HG03342 (cell line): ENCODE measurements around the gene DIAPH2.
A peak's percentile ranks its signal among the peaks of the same experiment; 100 is the strongest.

ENCODE experiments used
- ATAC-seq: cut with Tn5 transposase; IDR thresholded peaks from one replicate; pipeline ENCODE4 v1.9.1; 2021; ENCODE audit warnings: mild to moderate bottlenecking, moderate library complexity; ENCODE audit not compliant: unreplicated experiment

Gene DIAPH2

DNA sequence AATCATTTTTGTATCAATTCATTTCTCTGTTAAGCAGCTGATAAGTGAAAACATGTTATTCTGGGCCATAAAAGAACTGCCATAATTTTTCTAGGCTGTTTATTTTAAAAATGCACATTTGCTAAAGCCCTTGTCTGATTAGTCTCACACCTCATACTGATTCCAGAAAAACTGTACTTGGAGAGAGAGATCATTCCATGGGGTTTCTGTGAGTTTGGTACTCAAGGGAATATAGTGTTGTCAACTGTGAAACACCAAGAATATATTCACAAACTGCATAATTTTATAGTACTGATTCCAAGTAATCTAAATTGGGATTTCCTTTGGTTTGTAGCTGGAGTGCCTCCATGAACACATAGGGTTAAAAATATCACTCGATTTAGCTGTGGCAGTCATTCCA lies 746.6 kb downstream of the DIAPH2 start:
- ATAC-seq, result no peak

DNA sequence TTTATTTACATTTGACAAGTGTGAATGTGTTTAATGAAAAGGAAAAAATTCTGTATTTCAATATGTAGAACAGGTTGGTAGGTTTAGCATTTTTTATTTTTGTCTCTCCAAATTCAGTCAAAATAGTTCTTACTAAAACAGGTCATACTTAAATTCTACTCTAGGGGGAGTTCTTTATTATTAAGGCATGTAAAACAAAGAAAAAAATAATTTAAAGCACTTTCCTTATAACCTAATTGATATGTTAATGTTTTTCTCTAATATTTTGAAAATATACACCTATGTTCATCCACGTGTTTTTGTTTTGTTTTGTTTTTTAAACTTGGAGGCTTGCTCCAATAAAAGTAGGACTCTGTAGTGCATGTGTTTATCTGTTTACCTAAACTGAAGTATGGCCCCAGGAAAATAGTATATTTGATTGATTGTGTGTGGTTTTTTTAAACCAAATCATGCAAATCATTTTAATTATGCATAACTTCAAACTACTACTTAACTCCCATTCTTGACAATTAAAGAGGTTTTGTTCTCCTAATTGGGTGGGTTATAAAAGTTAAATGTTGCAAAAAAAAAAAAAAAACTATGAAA lies 761.7 kb downstream of the DIAPH2 start:
- no peak for ATAC-seq

DNA sequence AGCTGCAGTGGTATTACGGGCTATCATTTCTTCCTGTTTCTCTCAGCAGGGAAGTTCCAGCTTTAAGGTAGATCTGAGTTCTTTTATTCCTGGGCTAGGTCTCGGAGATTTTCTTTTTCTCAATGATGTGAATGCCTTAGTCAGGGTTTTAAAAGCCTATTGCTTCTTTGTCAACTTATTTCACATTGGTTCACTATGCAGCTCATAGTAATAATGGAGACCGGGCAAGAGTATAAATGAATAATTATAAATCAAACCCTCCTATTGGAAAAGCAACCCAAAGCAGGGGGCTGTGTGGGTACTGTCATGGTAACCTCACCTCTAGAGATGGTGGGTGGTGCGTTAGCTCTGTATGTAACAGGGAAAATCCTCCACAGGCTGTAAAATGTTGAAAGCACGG lies 762.7 kb downstream of the DIAPH2 start:
- ATAC-seq, result no peak

DNA sequence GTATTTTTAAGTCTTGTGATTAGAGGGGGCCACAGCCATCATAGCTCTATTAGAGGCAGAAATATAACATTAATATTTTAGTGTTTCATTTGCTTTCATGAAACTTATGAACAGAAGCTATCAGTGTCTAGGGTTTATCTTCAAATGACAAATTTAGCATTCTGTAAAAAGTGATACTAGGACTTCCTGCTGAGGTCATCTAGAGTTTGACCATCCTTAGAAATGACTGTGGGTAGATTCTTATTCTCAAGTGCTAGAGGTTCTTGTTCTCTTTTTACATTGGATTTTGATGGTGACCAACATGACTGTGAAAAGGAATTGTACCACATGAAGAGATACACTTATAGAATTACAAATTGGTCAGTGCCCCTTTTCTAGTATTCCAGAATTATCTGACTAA lies 767.6 kb downstream of the DIAPH2 start:
- no peak for ATAC-seq

DNA sequence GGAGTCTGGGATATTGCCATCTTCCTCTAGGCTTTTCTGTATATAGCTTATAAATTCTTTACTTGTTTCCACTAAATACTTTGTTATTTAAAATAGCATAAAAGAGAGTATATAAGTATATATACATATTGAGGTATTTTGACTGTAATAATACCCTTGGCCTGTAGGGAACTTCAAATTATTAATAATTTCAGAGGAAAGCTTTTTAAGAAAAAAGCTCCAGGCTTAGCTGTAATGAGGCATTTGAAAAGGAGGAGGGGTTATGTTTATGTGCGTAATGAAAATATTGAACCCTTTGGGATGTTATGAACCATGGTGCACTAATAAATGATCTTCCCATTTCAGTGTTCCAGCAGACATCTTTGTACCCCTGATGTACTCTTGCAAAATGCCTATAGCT lies 777.1 kb downstream of the DIAPH2 start:
- ATAC-seq, result no peak

DNA sequence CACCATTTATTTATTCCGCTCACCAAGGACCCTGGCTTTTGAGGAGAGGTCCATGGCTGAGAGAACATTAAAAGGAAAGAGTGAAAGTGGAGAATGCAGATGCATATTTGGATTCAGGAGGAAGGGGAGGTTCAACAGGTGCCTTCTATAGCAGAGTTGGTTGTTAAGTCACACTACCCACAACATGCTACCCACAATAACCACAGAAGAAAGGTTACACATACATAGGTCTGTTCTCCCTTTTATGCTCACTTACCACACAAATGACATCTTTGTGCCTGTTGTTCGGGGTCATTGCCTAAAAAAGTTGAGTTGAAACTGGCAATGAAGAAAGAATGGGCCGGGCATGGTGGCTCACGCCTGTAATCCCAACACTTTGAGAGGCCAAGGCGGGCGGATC lies 786.4 kb downstream of the DIAPH2 start:
- no peak for ATAC-seq

DNA sequence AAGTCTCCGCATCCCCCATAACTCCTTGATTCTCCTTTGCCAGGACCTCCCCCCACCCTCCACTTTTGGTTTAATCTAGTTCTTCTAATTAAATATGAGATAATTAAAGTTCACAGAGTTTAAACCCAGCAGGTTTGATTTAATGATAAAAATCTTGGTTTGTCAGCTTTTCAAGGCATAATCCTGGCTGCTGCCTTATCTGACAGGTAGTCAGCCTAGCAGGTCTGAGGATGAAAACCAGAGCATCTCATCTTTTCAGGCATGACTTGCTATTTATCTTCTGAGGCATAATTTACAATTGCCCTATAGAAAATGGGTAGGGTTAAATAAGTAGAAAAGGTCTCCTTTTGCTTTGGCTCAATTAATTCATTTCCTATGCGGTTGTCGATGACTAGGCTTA lies 790.3 kb downstream of the DIAPH2 start:
- no peak for ATAC-seq

DNA sequence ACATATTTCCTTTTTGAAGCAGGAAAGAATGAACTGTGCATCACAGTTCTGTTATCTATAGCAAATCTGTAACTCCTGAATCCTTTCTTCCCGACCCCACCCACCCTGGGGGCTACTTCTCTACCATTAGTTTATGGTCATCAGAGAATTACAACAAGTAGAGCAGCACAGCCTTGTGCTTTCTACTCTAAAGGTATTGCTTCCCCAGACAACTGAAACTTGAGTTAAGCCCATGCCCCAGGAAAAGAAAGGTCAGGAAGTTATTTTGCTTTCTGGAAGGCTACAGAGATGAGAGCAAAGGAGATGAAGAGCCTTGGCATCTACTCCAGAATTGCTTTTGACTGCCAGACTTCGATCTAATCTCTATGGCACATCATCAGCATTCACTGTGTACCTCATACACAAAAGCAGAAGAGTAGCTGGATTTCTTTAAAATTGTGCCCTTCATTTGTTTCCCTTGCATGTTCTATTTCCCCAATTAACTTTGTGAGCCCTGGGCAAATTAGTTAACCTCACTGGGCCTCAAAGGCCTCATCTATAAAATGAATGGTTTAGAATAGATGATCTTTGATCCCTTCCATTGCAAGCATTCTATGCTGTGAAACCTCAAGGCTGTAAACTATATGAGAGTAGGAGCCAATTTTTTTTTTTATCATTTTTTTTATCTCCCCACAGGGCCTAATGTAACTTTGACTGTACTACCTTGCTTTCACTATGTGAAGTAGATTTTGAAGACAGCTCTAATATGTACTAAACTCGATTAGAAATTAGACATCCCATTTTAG lies 794.7 kb downstream of the DIAPH2 start:
- no peak for ATAC-seq

DNA sequence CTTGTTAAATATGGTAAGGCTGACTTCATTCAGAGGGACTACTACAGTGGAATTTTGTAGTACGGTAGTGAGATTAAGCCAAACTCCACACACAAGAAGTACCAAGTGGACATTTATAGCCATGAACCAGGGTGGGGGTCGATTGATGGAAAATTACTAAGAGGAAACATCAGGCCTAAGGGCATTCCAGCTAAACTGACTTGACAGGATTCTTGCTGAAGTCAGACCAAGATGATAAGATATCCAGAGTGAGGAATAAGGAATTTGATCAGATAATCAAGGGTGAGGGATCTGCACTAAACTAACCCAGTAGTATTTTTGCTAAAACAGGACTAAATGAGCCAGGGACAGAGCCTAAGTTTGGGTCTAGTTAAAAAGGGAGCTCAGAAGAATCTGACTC lies 796.6 kb downstream of the DIAPH2 start:
- ATAC-seq, result no peak

DNA sequence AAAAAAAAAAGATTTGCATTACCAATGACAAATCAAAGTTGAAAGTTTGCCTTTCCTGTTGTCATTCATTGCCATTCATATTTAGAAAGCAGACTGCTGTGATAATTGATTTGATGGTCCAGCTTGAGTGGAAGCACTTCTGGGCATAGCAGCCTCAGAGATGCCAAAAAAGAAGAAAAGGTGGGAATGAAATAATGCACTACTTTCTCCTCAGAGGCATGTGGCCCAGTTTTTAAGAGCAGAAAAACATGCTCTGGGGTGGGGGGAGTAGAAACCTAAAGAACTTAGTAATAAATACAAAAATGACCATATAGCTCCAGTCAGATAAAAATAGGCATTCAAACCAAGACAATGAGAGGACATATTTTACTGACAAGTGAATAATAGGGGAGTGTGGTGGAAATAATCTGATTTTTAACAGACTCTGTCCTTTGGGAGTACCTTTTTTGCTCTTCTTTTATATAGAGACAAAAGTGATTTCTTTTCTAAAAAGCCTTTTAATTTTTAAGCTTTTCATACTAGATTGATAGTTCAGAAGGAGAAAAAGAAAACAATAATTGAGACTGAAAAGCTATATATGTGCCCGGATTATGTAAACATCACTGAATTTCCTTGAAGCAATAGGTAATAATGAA lies 798.1 kb downstream of the DIAPH2 start:
- ATAC-seq, result no peak

DNA sequence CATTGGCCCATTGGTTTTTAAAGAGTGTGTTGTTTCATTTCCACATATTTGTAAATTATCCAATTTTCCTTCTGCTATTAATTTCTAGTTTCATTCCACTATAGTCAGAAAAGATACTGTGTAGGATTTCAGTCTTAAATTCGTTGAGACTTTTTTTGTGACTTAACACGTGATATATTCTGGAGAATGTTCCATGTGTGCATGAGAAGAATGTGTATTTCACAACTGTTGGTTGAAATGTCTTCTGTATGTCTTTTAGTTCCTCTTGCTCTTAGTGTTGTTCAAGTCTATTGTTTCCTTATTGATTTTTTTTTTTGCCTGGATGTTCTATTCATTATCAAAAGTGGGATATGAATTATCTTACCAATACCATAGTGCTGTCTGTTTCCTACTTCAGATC lies 806.0 kb downstream of the DIAPH2 start:
- no peak for ATAC-seq

DNA sequence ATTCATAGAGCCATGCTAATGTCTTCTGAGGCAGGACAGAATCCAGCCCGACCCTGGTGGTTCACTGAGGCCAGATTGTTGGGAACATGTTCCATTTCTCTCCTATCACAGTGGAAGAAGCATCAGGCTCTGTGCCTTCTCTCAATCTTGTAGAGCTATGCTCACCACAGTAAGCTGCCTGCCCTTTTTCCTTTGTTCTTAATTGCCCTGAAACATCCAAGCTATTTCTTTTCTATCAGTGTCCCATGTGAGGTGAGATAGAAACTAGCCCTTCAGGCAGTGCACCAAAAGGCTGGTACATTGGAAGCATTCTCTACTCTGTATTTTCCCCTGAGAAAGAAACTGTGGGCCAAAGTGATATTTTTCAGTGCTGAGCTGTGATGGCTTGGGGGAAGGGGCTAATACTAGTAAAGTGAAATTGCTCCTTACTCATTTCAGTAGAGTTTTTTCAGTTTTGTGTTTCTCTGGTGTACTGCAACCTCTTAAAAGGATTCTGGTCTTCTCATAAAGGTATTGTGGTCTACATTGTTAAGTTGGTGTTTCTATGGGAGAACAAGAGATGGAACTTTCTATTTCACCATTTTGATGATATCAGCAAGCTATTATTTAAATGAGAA lies 810.2 kb downstream of the DIAPH2 start:
- ATAC-seq, result peak; percentile 94

DNA sequence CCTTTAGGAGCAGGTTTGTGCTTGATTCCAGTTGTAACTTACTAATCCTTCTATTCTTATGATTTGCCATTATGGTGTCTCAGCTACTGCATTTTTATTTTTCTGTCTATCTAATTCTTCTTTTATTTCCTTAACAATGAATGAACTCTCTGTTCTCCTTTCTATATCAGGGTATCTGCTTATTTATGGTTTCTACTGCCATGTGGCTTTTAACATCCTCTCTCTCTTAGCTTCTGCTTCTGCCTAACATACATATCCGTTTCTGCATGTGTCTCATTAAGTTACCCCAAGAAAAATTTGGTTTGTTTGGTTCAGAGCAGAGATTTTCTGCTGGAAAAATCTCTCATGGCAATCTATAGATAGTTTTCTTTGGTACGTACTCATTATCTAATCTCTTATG lies 813.5 kb downstream of the DIAPH2 start:
- no peak for ATAC-seq

DNA sequence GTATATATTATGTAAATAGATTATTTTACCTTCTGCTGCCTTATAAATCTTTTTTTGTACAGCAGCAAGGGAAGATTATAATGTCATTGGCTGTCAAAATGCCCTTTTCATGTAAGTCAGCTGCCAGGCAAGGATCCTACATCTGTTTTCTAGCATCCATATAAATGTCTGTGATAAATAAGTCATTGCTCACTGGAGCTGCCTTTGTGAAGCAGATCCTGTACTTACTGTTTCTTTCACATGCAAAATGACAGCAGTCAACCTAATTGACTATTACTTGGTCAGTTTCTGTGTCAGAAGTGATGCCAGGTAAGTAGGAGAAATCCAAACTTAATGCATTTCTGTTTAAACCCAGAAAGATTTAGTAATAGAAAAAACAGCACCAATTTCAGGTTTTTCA lies 819.8 kb downstream of the DIAPH2 start:
- no peak for ATAC-seq

DNA sequence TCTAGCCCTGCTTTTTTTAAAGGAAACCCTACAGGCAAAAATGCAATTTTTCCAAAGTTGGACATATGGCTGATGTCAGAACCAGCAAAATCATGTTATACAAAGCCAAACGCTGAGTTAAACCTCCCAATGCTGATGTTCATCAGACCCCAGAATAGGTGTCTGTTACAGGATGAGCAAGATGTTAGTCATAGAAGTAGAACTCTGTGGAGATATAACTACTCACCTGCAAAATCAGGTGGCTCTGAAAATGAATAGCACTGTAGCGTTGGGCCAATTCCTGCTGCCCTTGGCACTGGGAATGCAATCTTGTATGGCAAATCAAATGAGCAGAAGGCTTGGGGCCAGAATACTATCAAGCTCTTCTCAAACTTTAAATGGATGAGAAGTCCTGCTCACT lies 833.1 kb downstream of the DIAPH2 start:
- ATAC-seq, result no peak

DNA sequence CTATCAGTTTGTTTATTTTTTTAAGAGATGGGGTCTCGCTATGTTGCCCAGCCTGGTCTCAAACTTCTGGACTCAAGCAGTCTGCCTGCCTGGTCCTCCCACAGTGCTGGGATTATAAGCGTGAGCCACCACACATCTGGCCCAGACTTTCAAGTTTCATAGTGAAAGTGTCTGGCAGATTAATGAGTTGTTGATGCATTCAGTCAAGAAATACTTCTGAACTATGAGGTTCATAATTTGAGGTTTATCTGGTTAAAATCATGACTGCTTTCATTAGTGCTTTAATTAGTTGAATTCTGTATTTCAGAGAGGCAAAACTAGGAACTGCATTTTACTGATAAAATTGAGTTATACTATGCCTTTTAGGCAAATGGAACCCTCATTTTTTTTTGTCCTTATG lies 837.7 kb downstream of the DIAPH2 start:
- no peak for ATAC-seq

DNA sequence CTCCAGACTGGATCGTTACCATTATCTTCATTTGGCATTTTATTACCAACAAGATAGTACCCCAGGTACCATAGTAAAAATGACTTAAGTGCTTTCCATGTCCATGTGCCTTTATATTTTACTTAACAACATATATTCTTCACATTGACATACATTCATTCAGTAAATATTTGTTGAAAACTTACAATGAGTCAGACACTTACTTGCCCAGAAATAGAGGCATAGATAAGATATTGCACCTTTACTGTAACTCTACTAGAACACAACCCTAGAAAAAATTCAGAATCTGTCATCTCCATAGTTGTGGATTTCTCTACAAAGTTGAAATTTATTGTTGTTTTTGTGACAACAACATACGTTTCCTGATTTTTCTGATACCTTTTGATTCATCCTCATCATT lies 839.7 kb downstream of the DIAPH2 start:
- ATAC-seq, result no peak

DNA sequence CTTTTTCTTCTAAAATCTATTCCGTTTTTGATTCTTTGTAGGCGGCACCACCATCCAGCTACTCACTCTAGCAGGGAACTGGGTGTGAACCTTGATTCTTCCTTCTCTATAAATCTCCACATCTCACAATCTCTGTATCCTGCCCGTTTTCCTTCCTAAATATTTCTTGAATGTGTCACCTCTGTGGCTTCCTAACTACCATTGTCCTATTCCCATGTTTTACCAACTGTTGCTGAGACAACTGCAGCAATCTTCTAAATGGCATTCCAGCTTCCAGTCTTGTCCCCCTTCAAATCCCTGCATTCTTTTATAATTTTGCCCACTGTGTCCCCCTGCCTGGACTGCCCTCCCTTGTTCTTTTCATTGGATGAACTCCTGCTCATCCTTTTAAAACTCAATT lies 840.4 kb downstream of the DIAPH2 start:
- no peak for ATAC-seq

DNA sequence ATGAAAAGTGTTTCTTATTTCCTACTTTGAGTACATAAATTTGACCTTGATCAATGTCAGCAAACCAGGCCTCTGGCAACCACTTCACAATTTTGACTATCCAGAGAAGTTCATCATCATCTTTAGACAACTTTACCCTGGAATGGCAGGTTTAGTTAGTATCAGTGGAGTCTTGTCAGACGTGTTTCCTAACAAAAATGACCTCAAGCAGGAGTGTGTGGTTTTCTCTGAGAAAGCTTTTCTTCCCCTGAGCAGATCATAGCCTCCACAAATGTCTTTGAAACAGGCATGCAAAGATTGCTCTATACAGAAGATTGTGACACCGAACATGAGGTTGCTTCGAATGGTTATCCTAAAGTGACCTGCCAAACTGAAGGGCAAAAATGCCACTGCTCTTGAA lies 841.3 kb downstream of the DIAPH2 start:
- ATAC-seq, result no peak

DNA sequence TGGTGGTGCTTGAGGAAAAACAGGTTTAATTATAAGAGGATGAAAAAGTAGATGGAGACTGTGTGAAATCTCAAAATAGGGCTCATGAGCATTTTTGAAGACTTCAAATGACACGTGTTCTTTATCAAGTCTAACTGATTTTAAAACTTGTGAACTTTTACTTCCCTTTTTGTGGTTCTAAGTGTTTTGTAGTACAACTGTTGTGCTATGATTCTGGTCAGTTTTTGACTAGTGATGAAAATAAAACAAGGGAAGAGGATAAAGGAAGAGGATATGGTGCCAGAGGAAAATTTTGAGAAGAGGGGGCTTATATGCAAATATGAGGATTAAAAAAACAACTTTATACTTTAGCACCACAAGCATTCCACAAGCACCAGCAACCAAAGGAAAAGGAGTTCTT lies 843.1 kb downstream of the DIAPH2 start:
- ATAC-seq, result peak; percentile 56

DNA sequence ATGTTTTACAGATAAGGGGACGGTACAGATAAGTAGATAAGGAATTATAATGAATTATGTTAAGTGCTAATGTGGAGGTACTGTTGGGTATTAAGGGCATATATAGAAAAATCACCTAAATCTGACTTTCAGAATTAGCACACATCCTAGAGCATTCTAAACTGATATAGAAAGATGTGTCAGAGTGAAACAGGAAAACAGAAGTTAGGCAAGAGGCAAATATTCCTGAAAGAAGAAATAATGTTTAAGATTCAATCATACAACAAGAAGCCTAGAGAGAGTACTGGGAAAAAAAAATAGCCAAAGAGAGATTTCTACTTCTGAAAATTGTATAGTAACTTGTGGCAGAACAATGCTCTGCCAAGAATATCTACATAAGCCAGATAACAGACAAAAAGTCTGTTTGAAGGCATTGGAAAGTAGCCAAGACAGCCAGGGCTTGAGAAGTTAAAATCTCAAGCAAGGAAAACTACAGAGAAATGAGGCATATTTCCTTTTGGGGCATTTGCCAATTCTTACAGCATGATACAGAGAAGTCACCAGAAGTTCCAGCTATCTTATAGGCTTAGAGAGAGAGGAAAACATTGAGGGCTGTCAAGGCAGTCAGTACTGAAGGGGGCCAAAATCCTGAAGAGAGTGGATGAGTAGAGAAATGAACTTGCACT lies 845.0 kb downstream of the DIAPH2 start:
- no peak for ATAC-seq
